ENCODE data around the gene TMEM175.

GRCh38 chr4:917992-918391 is 14.3 kb upstream of the TMEM175 start:
- TF ChIP-seq CTCF (conservative IDR thresholded peaks at IDR 0.05; ENCODE audit: low read length) (no peak), EZH2phosphoT487 (IDR thresholded peaks at IDR 0.05; ENCODE audit: borderline replicate concordance) (no peak)

All from Loucy (cell line).